ENCODE data around the gene ETV6. TPM values are rescaled to one million over a fixed set of nuclear protein-coding genes. Genes with fewer than 3 reads are reported as not detected.

Gene ETV6
- total RNA-seq, 1 donor from 2014 or later = 14.7 TPM

GRCh38 chr12:11761869-11762567 lies 112.5 kb downstream of the ETV6 start:
- DNase-seq (ENCODE audit: extremely low spot score in 2 of 2) = no peak
- H3K27ac ChIP-seq = no peak overlapping the region
- TF ChIP-seq POLR2AphosphoS5 (IDR thresholded peaks at IDR 0.05; ENCODE audit: insufficient read depth in 1 of 2, low read depth in 1 of 2) = no peak
- no peak for TF ChIP-seq POLR2A (IDR thresholded peaks at IDR 0.05)
- TF ChIP-seq CTCF (IDR thresholded peaks at IDR 0.05) = no peak
- intact Hi-C loops (cut with DNase I) = no loop called here
- no peak overlapping the region for H3K4me3 ChIP-seq
- no peaks in the 10 kb centered on the region for H3K9me3 ChIP-seq
- H3K36me3 ChIP-seq = no peaks in the 10 kb centered on the region
- peaks cover 42% of the 10 kb centered on the region for H3K4me1 ChIP-seq
- H3K27me3 ChIP-seq = no peaks in the 10 kb centered on the region

- Histone ChIP-seq H3K36me3 (no peaks in the 10 kb centered on the region), H3K27me3 (no peaks in the 10 kb centered on the region), H3K27ac (no peak overlapping the region), H3K9me3 (no peaks in the 10 kb centered on the region), H3K4me3 (no peak overlapping the region), H3K4me1 (peaks cover 42% of the 10 kb centered on the region)
- TF ChIP-seq CTCF (IDR thresholded peaks at IDR 0.05) (no peak), POLR2AphosphoS5 (IDR thresholded peaks at IDR 0.05; ENCODE audit: insufficient read depth in 1 of 2, low read depth in 1 of 2) (no peak), POLR2A (IDR thresholded peaks at IDR 0.05) (no peak)
- intact Hi-C loops (cut with DNase I) = no loop called here
- DNase-seq (ENCODE audit: extremely low spot score in 2 of 2) = no peak
Observed at GRCh38 chr12:11762723-11763326, 113.4 kb downstream of the ETV6 start.

- Histone ChIP-seq H3K27ac (no peak overlapping the region), H3K4me3 (no peak overlapping the region), H3K4me1 (peaks cover 47% of the 10 kb centered on the region), H3K9me3 (no peaks in the 10 kb centered on the region), H3K36me3 (no peaks in the 10 kb centered on the region), H3K27me3 (no peaks in the 10 kb centered on the region)
- intact Hi-C loops (cut with DNase I) = no loop called here
- no peak for TF ChIP-seq POLR2A (IDR thresholded peaks at IDR 0.05)
- TF ChIP-seq CTCF (IDR thresholded peaks at IDR 0.05) = no peak
- no peak for DNase-seq (ENCODE audit: extremely low spot score in 2 of 2)
Observed at GRCh38 chr12:11763760-11764520, 114.5 kb downstream of the ETV6 start.

- Histone ChIP-seq H3K36me3 (no peaks in the 10 kb centered on the region), H3K27me3 (no peaks in the 10 kb centered on the region), H3K27ac (no peak overlapping the region), H3K4me3 (no peak overlapping the region), H3K4me1 (peaks cover 47% of the 10 kb centered on the region), H3K9me3 (no peaks in the 10 kb centered on the region)
- TF ChIP-seq POLR2A (IDR thresholded peaks at IDR 0.05) (no peak), CTCF (IDR thresholded peaks at IDR 0.05) (no peak), POLR2AphosphoS5 (IDR thresholded peaks at IDR 0.05; ENCODE audit: insufficient read depth in 1 of 2, low read depth in 1 of 2) (no peak)
- no peak for DNase-seq (ENCODE audit: extremely low spot score in 2 of 2)
- intact Hi-C loops (cut with DNase I) = no loop called here
Observed at GRCh38 chr12:11764837-11765236, 115.4 kb downstream of the ETV6 start.

Data from vagina (tissue), 2 donors.